Stimulated activated CD4-positive, alpha-beta T cell treated with anti-CD3 and anti-CD28 coated beads, Interleukin-15, amount 100 ng/mL, for 48 hours (primary cell): Measurements from ENCODE around the gene PTPRN2.
"Not testable (repeated sequence)": the region's sequence is repeated elsewhere in the genome, so short reads cannot be mapped to it uniquely, and the experiment has no call there.

Source experiments
- DNase-seq, 2 donors: peaks; one replicate each; pipeline ENCODE4 v3.0.0-alpha.2; 2020; ENCODE audit warnings: low read depth in 2 of 2

PTPRN2 gene

DNA sequence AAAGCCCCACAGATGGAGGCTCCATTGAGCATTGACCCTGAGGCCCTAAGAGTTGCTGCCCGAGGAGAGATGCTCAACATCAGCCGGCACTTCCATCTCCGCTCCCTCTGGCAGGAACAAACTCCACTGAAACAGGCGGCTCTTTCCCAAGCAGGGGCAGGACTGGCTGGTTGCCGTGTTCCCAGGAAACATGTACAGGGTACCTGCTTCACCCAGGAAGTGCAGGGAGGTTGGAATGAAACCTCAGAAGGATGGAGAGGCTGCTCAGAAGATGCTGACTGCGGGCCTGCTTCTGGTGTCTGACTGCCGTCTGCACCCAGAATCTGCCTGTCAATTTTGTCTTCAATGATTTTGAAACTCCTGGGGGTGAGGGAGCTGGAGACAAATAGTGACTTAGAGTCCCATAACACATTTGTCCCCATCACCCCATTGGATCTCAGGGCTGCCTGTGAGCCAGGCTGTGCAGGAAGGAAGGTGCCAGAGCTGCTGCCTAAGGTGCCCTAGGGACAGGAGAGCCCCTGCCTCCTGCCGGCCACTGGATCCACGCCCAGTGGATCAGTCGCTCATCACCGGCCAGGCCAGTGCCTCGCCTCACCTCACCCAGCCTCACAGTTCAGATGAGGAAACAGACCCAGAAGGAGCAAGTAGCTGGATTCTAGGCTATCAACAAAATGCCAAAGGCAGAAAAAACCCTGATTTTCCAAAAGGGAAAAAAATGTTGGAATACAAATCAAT, 237.3 kb downstream of the PTPRN2 start:
- no peak for DNase-seq

DNA sequence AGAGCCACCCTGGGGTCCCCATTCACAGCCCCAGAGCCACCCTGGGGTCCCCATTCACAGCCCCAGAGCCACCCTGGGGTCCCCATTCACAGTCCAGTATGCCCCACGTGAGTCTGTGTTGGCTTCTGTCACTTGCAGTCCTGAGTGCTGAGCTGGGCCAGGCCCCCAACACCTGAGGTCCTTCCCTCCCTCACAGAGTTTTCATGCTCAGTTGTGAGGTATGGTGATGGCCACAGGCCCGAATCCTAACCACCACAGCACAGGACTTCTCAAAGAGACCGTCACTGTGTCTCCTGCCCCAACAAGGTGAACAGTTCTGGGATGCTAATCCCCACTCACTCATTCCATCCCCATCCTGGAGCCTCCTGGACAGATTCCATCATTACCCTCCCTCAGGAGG, 239.2 kb downstream of the PTPRN2 start:
- DNase-seq, result no peak

DNA sequence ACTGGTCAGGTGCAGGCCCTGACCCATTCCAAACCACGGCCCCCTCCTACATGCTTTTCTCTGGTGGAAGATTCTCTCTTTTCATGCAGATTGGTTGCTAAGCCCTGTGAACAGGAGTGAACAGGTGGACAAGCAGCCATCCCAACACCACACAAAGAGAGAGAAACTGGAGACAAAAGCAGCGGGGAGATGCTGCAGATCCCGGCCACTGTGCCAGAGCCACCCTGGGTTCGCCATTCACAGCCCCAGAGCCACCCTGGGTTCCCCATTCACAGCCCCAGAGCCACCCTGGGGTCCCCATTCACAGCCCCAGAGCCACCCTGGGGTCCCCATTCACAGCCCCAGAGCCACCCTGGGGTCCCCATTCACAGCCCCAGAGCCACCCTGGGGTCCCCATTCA, 239.6 kb downstream of the PTPRN2 start:
- DNase-seq, result not testable (repeated sequence)

DNA sequence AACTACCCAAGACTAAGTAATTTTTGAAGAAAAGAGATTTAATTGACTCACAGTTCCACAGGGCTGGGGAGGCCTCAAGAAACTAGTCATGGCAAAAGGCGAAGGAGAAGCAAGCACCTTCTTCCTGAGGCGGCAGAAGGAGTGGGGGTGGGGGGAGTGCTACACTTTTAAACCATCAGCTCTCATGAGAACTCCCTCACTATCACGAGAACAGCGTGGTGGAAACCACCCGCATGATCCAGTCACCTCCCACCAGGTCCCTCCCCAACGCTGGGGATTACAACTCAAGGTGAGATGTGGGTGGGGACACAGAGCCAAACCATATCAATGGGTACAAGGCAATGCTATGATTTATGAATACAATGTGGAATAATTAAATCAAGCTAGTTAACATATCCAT, 241.9 kb downstream of the PTPRN2 start:
- DNase-seq, result no peak

DNA sequence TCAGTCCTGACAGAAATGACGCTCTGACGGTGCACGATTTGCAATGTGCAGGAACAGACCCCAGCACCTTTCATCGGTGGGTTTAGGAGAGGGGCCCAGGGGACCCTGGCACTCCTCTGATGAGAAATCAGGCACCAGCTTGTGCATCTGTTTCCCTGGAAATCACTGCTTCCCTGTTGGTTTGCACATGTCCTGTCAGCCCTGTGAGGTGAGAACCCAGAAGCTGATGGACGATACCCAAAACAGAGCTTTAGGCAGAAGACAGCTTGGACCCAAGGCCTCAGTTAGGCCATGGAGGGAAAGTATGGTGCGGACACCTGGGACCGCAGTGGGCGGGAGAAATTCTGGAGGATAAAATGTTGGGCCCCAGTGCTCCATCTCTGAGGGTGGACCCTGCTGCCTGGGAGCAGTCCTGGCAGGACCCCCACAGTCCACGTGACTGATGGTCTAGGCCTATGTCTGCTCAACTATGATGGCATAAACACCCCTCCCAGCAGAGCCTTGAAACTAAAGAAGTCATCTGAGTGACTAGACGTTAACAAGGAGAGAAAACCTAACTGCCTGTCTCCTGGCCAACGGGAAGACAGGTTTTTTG, 242.8 kb downstream of the PTPRN2 start:
- no peak for DNase-seq

DNA sequence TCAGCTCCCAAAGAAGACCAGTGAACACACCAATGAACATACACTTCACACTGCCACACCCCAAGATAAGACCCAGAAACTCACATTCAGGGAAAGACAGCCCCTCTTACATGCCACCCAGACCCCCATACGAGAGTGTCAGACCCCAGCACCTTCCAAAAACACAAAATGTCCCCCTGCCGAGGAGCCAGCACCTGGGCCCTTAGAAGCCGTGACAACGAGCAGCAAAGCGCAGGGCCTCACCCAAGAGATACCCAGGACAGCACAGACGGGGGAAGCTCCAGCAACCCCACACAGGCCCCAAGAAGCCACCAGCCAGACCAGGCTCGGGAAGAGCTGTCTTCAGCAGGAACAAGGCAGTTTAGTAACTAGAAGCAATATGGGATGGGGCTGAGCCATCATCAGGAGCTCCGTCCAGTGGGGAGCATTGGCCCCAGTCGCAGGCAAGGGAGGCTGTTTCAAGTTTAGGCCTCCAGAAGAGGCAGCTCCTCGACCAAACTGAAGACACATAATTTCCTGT, 243.6 kb downstream of the PTPRN2 start:
- DNase-seq, result no peak

DNA sequence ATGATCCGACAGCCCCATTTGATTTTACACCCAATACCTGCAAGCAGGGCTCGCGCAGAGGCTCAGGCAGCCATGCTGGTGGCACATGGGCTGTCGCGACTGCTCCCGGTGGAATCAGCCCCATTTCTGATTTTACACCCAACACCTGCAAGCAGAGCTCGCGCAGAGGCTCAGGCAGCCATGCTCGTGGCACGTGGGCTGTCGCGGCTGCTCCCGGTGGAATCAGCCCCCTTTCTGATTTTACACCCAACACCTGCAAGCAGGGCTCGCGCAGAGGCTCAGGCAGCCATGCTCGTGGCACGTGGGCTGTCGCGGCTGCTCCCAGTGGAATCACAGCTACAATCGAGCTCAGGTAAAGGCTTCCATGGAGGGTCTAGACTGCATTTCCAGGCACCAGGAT, 244.1 kb downstream of the PTPRN2 start:
- DNase-seq, result no peak

DNA sequence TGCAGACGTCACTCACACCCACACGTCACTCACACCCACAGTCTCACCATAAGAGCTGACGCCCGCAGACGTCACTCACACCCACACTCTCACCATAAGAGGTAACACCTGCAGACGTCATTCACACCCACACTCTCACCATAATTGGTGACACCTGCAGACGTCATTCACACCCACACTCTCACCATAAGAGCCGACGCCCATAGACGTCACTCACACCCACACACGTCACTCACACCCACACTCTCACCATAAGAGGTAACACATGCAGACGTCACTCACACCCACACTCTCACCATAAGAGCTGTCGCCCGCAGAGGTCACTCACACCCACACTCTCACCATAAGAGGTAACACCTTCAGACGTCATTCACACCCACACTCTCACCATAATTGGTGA, 246.5 kb downstream of the PTPRN2 start:
- not testable (repeated sequence) for DNase-seq

DNA sequence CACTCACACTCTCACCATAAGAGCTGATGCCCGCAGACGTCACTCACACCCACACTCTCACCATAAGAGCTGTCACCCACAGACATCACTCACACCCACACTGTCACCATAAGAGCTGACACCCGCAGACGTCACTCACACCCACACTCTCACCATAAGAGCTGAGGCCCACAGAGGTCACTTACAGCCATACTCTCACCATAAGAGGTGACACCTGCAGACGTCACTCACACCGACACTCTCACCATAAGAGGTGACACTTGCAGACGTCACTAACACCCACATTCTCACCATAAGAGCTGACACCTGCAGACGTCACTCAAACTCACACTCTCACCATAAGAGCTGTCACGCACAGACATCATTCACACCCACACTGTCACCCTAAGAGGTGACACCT, 250.7 kb downstream of the PTPRN2 start:
- DNase-seq, result not testable (repeated sequence)

DNA sequence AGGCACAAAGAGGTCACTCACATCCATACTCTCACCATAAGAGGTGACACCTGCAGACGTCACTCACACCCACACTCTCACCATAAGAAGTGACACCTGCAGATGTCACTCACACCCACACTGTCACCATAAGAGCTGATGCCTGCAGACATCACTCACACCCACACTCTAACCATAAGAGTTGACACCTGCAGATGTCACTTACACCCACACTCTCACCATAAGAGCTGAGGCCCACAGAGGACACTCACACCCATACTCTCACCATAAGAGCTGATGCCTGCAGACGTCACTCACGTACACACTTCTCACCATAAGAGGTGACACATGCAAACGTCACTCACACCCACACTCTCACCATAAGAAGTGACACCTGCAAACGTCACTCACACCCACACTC, 255.1 kb downstream of the PTPRN2 start:
- not testable (repeated sequence) for DNase-seq

DNA sequence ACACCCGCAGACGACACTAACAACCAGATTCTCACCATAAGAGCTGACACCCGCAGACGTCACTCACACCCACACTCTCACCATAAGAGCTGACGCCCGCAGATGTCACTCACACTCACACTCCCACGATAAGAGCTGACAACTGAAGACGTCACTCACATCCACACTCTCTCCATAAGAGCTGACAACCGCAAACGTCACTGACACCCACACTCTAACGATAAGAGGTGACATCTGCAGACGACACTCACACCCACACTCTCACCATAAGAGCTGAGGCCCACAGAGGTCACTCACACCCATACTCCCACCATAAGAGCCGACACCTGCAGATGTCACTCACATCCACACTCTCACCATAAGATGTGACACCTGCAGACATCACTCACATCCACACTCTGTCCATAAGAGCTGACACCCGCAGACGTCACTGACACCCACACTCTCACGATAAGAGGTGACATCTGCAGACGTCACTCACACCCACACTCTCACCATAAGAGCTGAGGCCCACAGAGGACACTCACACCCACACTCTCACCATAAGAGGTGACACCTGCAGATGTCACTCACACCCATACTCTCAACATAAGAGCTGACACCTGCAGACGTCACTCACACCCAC, 255.7 kb downstream of the PTPRN2 start:
- not testable (repeated sequence) for DNase-seq

DNA sequence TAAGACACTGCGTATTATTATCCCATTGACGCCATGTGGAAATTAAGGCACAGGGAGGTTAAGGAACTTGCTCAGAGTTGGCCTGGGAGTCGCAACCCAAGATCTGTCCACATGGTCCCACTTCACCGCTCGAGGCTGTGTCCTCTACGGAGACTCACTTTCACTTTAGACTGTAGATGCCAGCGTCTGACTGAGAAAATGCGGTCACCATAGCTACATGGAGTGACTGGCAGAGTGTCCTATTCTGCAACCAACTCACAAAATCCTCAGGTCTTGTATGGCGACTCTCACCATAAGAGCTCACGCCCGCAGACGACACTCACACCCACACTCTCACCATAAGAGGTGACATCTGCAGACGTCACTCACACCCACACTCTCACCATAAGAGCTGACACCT, 257.9 kb downstream of the PTPRN2 start:
- no peak for DNase-seq

DNA sequence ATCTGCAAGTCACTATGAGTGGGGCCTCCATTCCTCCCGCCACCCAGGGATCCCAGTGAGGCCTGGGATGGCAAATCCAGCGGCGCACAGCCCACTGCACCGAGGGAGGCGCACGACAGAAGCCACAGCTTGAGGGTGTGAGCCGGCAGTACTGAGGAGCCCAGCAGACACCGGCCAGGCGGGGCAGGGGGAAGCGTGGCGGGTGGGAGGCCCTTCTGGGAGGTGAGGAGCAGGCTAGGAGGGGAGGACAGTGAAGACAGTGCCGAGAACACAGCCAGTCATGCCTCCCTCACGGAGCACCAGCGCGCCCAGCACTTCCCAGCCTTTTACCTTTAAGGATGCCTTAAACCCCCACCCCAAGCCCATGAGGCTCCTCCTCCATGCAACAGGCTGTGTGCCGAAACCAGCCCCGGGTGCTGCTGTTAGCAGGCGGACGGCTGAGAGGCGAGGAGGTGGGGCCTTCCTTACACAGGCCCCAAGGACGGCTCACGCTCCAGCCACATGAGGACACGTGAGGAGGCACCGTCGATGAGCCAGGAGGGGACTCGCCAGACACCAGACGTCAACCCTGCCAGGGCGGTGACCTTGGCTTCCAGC, 258.5 kb downstream of the PTPRN2 start:
- no peak for DNase-seq

DNA sequence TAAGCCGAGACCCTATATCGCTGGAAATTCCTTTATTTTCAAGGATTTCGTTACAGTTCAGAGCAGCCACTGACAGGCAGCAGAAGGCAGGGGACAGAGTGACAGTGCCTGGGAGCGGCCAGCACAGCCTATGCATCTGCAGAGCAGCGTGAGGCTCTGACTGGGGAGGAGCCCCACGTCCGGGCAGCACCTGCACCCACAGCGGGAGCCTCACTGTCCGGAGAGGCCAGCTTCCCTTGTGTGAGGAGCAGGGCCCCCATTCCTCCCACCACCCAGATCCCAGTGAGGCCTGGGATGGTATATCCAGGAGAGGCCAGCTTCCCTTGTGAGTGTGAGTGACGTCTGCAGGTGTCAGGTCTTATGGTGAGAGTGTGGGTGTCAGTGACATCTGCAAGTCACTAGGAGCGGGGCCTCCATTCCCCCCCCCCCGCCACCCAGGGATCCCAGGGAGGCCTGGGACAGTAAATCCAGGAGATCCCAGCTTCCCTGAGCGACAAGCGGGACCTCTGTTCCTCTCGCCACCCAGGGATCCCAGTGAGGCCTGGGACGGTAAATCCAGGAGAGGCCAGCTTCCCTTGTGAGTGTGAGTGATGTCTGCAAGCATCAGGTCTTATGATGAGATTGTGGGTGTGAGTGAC, 259.1 kb downstream of the PTPRN2 start:
- DNase-seq, result no peak

DNA sequence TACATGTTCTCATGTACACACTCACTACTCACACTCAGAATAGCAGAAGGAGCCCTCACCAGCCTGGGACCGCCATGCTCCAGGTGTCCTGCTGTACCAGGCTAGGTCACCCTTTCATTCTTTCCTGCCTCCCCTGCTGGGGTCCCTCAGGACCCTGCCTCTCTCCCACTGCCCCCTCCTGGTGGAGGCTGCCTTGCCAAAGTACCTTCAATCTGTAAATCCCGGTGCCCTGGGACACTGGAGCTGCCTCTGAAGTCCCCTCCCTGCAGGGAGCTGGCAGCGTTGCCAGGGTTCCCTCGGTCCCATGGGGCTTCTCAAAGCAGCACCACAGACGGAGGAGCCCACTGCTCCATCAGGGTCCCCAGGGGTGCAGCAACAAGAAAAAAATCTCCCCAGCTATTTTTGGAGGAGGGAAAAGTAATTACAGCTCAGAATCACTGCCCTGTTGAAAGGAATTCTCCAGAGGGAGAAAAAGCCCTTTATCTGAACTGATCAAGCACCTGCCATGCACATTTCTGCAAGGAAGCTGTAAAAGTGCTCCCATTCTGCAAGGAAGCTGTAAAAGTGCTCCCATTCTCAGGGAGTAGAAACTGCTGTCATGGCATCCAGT, 259.9 kb downstream of the PTPRN2 start:
- no peak for DNase-seq

DNA sequence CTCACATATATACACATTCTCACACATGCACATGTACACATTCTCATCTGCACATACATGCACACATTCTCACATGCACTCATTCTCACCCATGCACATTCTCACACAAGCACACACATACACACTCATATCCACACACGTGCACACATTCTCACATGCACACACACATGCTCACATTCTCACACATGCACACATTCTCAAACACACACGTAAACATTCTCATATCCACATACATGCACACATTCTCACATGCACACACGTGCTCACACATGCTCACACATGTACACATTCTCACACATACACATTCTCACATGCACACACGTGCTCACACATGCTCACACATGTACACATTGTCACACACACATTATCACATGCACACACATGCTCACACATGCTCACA, 260.6 kb downstream of the PTPRN2 start:
- no peak for DNase-seq

DNA sequence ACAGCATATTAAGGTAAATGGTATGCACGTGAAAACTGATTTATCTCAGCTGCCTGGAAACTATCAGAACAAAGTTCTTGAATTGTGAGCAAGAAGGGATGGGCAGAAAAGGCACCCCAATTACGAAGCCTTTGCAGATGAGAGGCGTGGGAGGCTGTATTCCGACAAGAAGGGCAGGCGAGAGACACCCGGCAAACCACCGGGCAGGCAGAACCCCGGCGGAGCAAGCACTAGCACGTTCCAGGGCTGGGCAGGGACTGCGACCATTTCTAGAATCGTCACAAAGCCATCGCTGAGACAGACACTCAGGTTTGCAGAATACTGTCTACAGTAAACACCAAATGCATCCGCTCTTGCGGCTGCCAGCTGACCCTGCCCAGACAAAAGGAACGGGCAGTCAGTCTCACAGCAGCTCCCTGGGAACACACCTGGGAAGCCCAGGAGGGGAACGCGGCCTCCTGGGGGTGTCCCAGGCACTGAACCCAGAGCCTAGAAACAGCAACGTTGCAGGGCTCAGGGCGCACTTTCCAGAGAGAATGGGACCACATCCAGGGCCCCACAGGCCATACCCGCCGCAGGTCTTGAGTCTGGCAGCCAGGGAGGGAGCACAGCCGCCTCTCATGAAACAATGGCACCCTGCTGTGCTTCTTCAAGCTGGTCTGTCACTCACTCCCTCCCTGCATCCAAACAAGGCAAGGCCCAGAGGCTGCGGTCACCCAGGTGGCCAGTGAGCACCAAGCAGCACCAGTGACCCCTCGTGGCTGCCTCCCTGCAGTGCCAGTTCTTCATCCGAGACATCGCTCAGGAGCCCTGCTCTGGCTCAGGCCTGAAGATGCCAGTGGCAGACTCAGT, 261.9 kb downstream of the PTPRN2 start:
- no peak for DNase-seq

DNA sequence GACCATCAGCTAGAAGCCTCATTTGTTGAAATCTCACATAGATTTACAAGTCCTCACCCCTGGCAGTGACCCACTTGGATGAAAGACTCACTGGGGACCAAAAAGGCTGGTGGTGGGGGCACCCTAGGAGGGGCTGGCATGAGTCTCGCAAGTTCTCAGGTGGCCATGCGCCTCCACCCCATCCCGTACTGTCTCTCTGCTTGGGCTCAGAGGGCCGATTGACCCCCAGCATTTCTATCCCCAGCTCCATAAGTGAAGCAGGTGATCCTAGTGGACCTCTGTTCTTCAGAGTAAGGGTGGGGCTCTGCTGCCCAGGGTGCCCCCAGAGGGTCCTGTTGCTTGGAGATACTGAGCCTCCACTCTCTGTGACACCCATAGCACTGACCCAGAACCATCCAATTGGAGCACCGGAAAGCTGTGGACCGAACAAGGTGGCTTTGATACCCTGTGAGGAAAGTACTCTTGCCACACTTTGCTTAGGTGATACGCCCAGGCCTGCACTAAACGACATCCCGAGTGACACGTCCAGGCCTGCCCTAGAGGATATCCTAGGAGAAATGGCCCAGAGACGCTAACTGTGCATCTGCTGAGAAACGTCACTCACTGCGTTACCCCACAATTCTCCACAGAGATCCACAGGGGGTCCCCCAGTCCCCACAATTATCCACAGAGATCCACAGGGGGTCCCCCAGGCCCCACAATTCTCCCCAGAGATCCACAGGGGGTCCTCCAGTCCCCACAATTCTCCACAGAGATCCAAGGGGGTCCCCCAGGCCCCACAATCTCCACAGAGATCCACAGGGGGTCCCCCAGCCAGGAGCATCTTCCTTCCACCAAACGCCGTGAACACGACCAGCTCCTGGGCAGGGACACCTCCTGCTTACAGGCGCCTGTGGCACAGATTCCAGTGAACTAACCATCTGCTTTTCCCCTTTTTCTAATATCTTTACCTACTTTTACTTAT, 262.9 kb downstream of the PTPRN2 start:
- DNase-seq, result no peak

DNA sequence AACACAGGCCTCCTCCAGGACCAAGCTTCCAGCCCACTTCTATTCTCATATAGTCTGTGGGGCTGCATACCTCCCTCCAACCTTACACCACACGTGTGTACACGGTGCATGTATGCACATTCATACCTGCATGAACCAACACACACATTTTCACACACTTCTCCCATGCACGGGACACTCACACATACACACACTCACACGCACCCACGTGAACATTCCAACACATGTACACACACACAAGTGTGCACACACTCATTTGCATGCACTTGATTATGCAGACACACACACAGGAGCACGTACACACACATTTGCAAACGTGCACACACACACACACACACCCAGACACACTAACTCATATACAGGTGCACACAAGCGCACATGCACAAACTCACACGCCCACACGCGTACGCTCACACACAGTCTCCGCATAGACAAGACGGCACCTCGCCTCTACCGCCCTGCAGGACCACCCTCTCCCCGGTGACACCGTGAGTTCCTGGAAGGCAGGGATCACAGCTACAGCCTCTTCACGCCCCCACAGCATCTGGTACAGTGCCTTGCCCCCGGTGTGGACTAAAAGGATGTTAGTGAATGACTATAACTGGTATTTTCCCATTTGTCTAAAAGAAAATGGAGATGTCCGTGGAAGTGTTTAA, 263.8 kb downstream of the PTPRN2 start:
- no peak for DNase-seq
